DMS53 treated with DMSO at 0.1 percent for 48 hours (cell line): ENCODE results near the gene CFAP300.

ENCODE experiments used
- DNase-seq: peaks from one replicate; lab custom pipeline; 2025; ENCODE audit not compliant: unreplicated experiment; lab: John Stamatoyannopoulos, UW

The CFAP300 gene

GRCh38 chr11:102119997-102120396, 72.8 kb downstream of the CFAP300 start:
- peak; percentile 49 for DNase-seq

- no peak for DNase-seq
Measured at GRCh38 chr11:102120437-102120973, 73.3 kb downstream of the CFAP300 start.

- DNase-seq, result no peak
Measured at GRCh38 chr11:102121329-102121728, 74.1 kb downstream of the CFAP300 start.
